Ishikawa (cell line): ENCODE measurements around the gene FUS.

ENCODE experiments used
- EP300 ChIP-seq: IDR thresholded peaks from 2 replicates; pipeline ENCODE4 v1.6.1; 2012; ENCODE audit warnings: borderline replicate concordance
- NFIC ChIP-seq: IDR thresholded peaks from 2 replicates; pipeline ENCODE4 v1.6.1; 2012
- RAD21 ChIP-seq: IDR thresholded peaks from 2 replicates; pipeline ENCODE4 v1.6.1; 2012; ENCODE audit warnings: low read depth
- TAF1 ChIP-seq: IDR thresholded peaks from 2 replicates; pipeline ENCODE4 v1.6.1; 2012; ENCODE audit warnings: low read depth, mild to moderate bottlenecking
- TCF12 ChIP-seq: IDR thresholded peaks from 2 replicates; pipeline ENCODE4 v1.6.1; 2012; ENCODE audit warnings: low read depth
- YY1 ChIP-seq: IDR thresholded peaks from 2 replicates; pipeline ENCODE4 v1.6.1; 2012; ENCODE audit warnings: low read depth
- ZBTB7A ChIP-seq: IDR thresholded peaks from 2 replicates; pipeline ENCODE4 v1.6.1; 2012; ENCODE audit warnings: low read depth
- TF ChIP-seq, protein P1 (sequence below): IDR thresholded peaks from 2 replicates; pipeline ENCODE4 v1.6.1; 2012; ENCODE audit warnings: low read depth, mild to moderate bottlenecking

DNA sequence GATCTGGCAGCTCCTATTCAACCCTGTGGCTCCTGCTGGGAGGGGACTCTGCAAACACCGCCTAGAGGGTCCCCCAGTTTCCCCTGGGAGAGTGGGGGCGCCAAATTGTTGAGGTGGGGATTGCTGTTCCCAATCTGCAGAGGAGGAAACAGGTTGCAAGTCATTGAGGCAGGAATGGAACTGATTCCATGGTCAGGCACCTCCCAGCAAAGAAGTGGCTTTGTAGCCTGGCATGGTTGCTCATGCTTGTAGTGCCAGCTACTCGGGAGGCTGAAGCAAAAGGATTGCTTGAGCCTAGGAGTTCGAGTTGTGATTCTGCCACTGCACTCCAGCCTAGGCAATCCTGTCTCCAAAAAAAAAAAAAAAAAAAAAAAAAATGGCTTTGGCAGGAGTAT lies 37.2 kb downstream of the FUS start:
- TF ChIP-seq TAF1 (no peak), TCF12 (no peak), YY1 (no peak), NFIC (no peak), RAD21 (no peak), ZBTB7A (no peak), EP300 (no peak)
- TF ChIP-seq, protein P1, sequence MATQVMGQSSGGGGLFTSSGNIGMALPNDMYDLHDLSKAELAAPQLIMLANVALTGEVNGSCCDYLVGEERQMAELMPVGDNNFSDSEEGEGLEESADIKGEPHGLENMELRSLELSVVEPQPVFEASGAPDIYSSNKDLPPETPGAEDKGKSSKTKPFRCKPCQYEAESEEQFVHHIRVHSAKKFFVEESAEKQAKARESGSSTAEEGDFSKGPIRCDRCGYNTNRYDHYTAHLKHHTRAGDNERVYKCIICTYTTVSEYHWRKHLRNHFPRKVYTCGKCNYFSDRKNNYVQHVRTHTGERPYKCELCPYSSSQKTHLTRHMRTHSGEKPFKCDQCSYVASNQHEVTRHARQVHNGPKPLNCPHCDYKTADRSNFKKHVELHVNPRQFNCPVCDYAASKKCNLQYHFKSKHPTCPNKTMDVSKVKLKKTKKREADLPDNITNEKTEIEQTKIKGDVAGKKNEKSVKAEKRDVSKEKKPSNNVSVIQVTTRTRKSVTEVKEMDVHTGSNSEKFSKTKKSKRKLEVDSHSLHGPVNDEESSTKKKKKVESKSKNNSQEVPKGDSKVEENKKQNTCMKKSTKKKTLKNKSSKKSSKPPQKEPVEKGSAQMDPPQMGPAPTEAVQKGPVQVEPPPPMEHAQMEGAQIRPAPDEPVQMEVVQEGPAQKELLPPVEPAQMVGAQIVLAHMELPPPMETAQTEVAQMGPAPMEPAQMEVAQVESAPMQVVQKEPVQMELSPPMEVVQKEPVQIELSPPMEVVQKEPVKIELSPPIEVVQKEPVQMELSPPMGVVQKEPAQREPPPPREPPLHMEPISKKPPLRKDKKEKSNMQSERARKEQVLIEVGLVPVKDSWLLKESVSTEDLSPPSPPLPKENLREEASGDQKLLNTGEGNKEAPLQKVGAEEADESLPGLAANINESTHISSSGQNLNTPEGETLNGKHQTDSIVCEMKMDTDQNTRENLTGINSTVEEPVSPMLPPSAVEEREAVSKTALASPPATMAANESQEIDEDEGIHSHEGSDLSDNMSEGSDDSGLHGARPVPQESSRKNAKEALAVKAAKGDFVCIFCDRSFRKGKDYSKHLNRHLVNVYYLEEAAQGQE: no peak
